BLaER1 (cell line): ENCODE data around the gene IRF4.

Experiments used
- H3K27ac ChIP-seq: shearing (Covaris generic); formaldehyde crosslinking; 2 replicates; pipeline ENCODE4 v1.8.1; 2022
- H3K27me3 ChIP-seq: shearing (Covaris generic); formaldehyde crosslinking; 2 replicates; pipeline ENCODE4 v1.8.1; 2022
- H3K36me3 ChIP-seq: shearing (Covaris generic); formaldehyde crosslinking; 2 replicates; pipeline ENCODE4 v1.8.1; 2022
- H3K4me1 ChIP-seq: shearing (Covaris generic); formaldehyde crosslinking; 2 replicates; pipeline ENCODE4 v1.8.1; 2022
- H3K4me2 ChIP-seq: shearing (Covaris generic); formaldehyde crosslinking; 2 replicates; pipeline ENCODE4 v1.8.1; 2022
- H3K4me3 ChIP-seq: shearing (Covaris generic); formaldehyde crosslinking; 2 replicates; pipeline ENCODE4 v1.8.1; 2022
- H3K9ac ChIP-seq: shearing (Covaris generic); formaldehyde crosslinking; 2 replicates; pipeline ENCODE4 v1.8.1; 2022
- H3K9me3 ChIP-seq: shearing (Covaris generic); formaldehyde crosslinking; 2 replicates; pipeline ENCODE4 v1.8.1; 2022
- H4K20me1 ChIP-seq: shearing (Covaris generic); formaldehyde crosslinking; 2 replicates; pipeline ENCODE4 v1.8.1; 2022
- Cebpa-rat ChIP-seq: shearing (Covaris generic); IDR thresholded peaks from 2 replicates; pipeline ENCODE4 v1.8.1; 2022

The IRF4 gene

DNA sequence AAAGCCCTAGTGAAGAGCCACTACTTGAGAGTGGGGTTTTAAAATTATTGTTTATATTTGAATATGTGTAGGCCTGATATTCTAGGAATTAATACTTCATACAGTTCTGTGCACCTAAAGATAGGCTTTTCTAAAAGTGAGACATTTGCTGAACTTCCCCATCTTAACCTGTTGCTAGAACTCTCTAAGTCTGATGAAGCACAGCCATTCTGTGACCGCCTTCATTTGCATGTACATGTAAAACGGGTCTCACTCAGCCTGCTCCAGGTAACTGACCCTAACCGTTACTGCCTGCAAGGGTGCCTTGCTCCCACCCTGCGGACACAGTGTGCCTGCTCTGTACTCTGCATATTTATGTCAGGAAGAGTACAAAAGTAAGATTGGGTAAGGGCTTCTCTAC, 44.3 kb upstream of the IRF4 start:
- Histone ChIP-seq H3K9me3 (no peaks in the 10 kb centered on the region), H3K4me1 (no peaks in the 10 kb centered on the region), H3K27ac (no peak overlapping the region), H3K4me3 (no peak overlapping the region), H3K4me2 (no peak overlapping the region), H3K36me3 (peaks cover 51% of the 10 kb centered on the region), H3K27me3 (no peaks in the 10 kb centered on the region), H3K9ac (no peak overlapping the region), H4K20me1 (no peaks in the 10 kb centered on the region)
- TF ChIP-seq Cebpa-rat, result no peak

GRCh38 chr6:347951-348859, 43.3 kb upstream of the IRF4 start:
- no peak overlapping the region for H3K9ac ChIP-seq
- TF ChIP-seq Cebpa-rat, result no peak
- H3K4me3 ChIP-seq, result no peak overlapping the region
- no peak overlapping the region for H3K27ac ChIP-seq
- H3K27me3 ChIP-seq, result no peaks in the 10 kb centered on the region
- H3K4me2 ChIP-seq, result no peak overlapping the region
- 0 out of 2 replicates have a peak, but pooled peaks cover 2% of the 10 kb centered on the region for H3K4me1 ChIP-seq
- no peaks in the 10 kb centered on the region for H4K20me1 ChIP-seq
- no peaks in the 10 kb centered on the region for H3K9me3 ChIP-seq
- peaks cover 51% of the 10 kb centered on the region for H3K36me3 ChIP-seq

GRCh38 chr6:348860-349396, 42.6 kb upstream of the IRF4 start:
- H3K9ac ChIP-seq, result no peak overlapping the region
- H3K4me2 ChIP-seq, result no peak overlapping the region
- no peak overlapping the region for H3K4me3 ChIP-seq
- no peak overlapping the region for H3K27ac ChIP-seq
- H3K27me3 ChIP-seq, result no peaks in the 10 kb centered on the region
- no peak for TF ChIP-seq Cebpa-rat
- peaks cover 51% of the 10 kb centered on the region for H3K36me3 ChIP-seq
- H4K20me1 ChIP-seq, result no peaks in the 10 kb centered on the region
- no peaks in the 10 kb centered on the region for H3K9me3 ChIP-seq
- H3K4me1 ChIP-seq, result 0 out of 2 replicates have a peak, but pooled peaks cover 3% of the 10 kb centered on the region

DNA sequence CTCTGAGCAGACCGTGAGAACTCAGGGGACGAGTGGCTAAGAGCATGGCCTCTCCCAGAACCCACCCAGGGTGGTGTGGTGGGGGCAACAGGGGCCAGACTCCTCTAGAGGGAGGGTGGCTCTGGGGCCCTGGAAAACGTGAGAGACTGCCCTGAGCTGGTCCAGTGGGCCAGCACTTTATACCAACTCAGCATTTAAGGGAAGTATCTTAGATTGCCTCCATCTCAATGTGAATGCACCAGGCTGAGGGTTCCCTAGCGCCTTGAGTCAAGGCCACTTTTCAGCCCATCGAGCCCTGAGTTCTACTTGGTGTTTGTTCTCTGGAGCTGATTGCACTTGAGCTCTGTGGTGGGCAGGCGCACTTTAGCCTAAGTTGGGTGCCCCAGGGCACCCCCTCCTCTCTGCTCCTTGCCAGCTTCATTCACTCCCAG, 42.0 kb upstream of the IRF4 start:
- H3K36me3 ChIP-seq, result peaks cover 51% of the 10 kb centered on the region
- no peaks in the 10 kb centered on the region for H4K20me1 ChIP-seq
- TF ChIP-seq Cebpa-rat, result no peak
- no peak overlapping the region for H3K27ac ChIP-seq
- no peaks in the 10 kb centered on the region for H3K27me3 ChIP-seq
- 0 out of 2 replicates have a peak, but pooled peaks cover 3% of the 10 kb centered on the region for H3K4me1 ChIP-seq
- H3K9me3 ChIP-seq, result no peaks in the 10 kb centered on the region
- H3K4me3 ChIP-seq, result no peak overlapping the region
- no peak overlapping the region for H3K4me2 ChIP-seq
- no peak overlapping the region for H3K9ac ChIP-seq

DNA sequence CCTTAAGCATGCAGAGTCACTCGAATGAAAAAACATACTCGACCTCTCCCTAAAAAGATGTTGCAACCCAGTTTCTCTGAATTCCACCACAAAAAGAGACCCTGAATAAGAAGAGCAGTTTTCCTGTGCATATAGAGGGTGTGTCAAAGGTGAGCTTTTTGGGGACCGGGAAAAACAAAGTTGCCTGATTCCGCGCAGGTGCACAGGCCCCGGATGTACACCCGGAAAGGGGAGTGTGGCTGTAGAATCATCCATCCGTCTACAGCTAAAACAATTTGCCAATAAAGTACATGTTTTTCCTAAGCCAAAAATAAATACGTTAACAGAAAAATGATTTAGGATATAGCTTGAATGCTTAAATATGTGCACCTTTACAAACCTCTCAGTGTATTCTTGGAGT, 41.2 kb upstream of the IRF4 start:
- Histone ChIP-seq H3K27ac (no peak overlapping the region), H3K9me3 (no peaks in the 10 kb centered on the region), H3K36me3 (peaks cover 51% of the 10 kb centered on the region), H3K4me2 (no peak overlapping the region), H3K4me3 (no peak overlapping the region), H4K20me1 (no peaks in the 10 kb centered on the region), H3K9ac (no peak overlapping the region), H3K27me3 (no peaks in the 10 kb centered on the region), H3K4me1 (0 out of 2 replicates have a peak, but pooled peaks cover 3% of the 10 kb centered on the region)
- TF ChIP-seq Cebpa-rat, result no peak

DNA sequence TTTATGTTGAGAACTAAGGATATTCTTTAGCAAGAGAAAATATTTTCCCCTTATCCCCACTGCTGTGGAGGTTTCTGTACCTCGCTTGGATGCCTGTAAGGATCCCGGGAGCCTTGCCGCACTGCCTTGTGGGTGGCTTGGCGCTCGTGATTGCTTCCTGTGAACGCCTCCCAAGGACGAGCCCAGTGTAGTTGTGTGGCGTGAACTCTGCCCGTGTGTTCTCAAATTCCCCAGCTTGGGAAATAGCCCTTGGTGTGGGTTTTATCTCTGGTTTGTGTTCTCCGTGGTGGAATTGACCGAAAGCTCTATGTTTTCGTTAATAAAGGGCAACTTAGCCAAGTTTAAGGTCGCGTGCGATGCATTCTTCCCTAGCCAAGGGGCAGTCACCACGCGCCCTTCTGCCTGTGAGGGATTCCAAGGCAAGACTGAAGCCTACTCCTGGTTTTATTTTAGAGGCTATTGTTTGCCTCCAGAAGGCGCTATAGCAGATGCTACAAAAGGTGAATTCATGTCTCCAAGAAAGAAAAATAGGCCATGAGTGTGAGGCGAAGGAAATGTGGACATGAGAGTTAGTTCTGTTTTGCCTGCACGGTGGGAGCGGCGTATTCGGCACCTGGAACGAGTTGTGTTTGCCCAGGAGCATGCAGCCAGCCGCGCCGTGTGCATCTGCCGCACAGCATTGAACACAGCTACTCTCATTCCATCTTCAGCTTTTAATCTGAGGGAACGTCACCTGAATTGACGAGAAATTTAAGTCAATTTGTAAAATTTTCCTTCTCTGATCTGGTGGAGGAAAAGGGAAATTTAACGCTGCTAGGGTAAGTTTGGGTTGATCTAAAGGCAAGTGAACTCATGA, 40.3 kb upstream of the IRF4 start:
- Histone ChIP-seq H3K27ac (no peak overlapping the region), H3K4me1 (0 out of 2 replicates have a peak, but pooled peaks cover 3% of the 10 kb centered on the region), H3K9me3 (no peaks in the 10 kb centered on the region), H3K27me3 (no peaks in the 10 kb centered on the region), H4K20me1 (no peaks in the 10 kb centered on the region), H3K9ac (no peak overlapping the region), H3K4me3 (no peak overlapping the region), H3K4me2 (no peak overlapping the region), H3K36me3 (peaks cover 46% of the 10 kb centered on the region)
- TF ChIP-seq Cebpa-rat, result no peak

DNA sequence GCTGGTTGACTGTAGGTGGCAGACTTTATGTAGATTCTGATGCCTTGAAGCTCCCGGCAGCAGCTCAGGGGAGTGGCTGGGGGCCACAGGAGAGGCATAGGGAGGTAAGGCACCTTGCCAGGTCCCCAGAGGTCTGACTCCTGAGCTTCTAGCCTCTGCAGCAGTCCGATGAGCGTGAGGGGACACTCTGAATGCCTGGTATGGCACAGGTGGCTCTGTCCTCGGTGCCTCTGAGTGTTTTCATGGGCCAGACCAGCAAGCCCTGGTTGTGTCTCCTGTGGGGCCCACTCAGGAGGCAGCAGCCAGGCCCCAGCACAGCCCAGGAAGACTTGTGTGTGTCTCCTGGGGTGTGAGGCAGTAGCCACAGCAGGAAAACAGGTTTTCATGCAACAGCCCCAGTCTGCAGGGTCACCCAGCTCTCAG, 39.7 kb upstream of the IRF4 start:
- H3K4me1 ChIP-seq, result 0 out of 2 replicates have a peak, but pooled peaks cover 3% of the 10 kb centered on the region
- TF ChIP-seq Cebpa-rat, result no peak
- H3K9me3 ChIP-seq, result no peaks in the 10 kb centered on the region

DNA sequence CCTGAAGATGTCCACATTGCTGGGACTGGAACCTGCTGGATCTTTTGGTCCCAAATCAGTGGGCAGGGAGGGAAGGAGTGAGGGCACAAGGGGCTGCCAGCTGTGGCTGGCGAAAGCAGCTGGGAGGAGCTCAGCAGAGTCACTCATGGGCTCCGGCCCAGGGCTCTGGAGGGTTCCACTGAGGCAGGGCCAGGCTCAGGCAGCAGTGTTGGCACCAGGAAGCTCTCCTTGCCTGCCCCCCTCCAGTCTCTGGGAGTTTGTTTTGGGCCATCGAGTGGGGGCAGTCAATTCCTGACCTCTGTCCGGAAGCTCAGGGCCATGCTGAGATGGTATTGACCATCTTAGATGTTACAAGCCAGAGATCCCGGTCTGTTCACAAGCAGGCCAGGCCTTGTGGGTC, 39.1 kb upstream of the IRF4 start:
- 0 out of 2 replicates have a peak, but pooled peaks cover 3% of the 10 kb centered on the region for H3K4me1 ChIP-seq
- no peak overlapping the region for H3K27ac ChIP-seq
- H3K27me3 ChIP-seq, result no peaks in the 10 kb centered on the region
- peaks cover 35% of the 10 kb centered on the region for H3K36me3 ChIP-seq
- H3K9me3 ChIP-seq, result no peaks in the 10 kb centered on the region
- H3K4me3 ChIP-seq, result no peak overlapping the region
- H3K9ac ChIP-seq, result no peak overlapping the region
- no peaks in the 10 kb centered on the region for H4K20me1 ChIP-seq
- H3K4me2 ChIP-seq, result no peak overlapping the region
- TF ChIP-seq Cebpa-rat, result no peak

More for the DNA sequence above, 39.7 kb upstream of the IRF4 start:
- no peaks in the 10 kb centered on the region for H4K20me1 ChIP-seq
- H3K9ac ChIP-seq, result no peak overlapping the region
- no peak overlapping the region for H3K4me3 ChIP-seq
- H3K36me3 ChIP-seq, result peaks cover 40% of the 10 kb centered on the region
- H3K27me3 ChIP-seq, result no peaks in the 10 kb centered on the region
- no peak overlapping the region for H3K4me2 ChIP-seq
- H3K27ac ChIP-seq, result no peak overlapping the region

- H3K36me3 ChIP-seq, result peaks cover 29% of the 10 kb centered on the region
- H3K4me2 ChIP-seq, result no peak overlapping the region
- no peaks in the 10 kb centered on the region for H3K9me3 ChIP-seq
- H4K20me1 ChIP-seq, result no peaks in the 10 kb centered on the region
- no peak overlapping the region for H3K27ac ChIP-seq
- H3K4me3 ChIP-seq, result no peak overlapping the region
- H3K9ac ChIP-seq, result no peak overlapping the region
- TF ChIP-seq Cebpa-rat, result no peak
- H3K27me3 ChIP-seq, result no peaks in the 10 kb centered on the region
- H3K4me1 ChIP-seq, result 0 out of 2 replicates have a peak, but pooled peaks cover 3% of the 10 kb centered on the region
Measured at GRCh38 chr6:352896-353470, 38.6 kb upstream of the IRF4 start.
